CD4-positive, alpha-beta T cell (primary cell): Measurements from ENCODE around the gene TANK. TPM values are rescaled to one million over a fixed set of nuclear protein-coding genes. Genes with fewer than 3 reads are reported as not detected.

Experiments used
- ATAC-seq: fragments of 200-7000 bp; cut with Tn5 transposase; one replicate; pipeline ENCODE4 v1.10.0; 2022; ENCODE audit warnings: mild to moderate bottlenecking; ENCODE audit not compliant: poor library complexity
- CTCF ChIA-PET: fragments of 350-600 bp; sonication (Branson Sonifier 250); formaldehyde crosslinking; loops from one replicate; lab custom pipeline; 2021; ENCODE audit warnings: antibody characterized with exemption, inconsistent platforms; lab: Charles Lee
- POLR2A ChIA-PET: fragments of 350-600 bp; sonication (Branson Sonifier 250); formaldehyde crosslinking; loops from one replicate; lab custom pipeline; 2021; ENCODE audit warnings: antibody characterized with exemption, inconsistent platforms; lab: Charles Lee
- DNase-seq, 14 experiments: peaks; one replicate each; pipeline ENCODE4 v3.0.0-alpha.2; 2013 to 2020; ENCODE audit warnings: mixed read lengths in 2 of 14
- H3K27ac ChIP-seq, 2 donors: one replicate each; pipeline versions ENCODE4 v1.5.1 to v1.7.0; 2013; ENCODE audit warnings: low read length in 2 of 2, low read depth in 1 of 2, mild to moderate bottlenecking in 1 of 2
- H3K27me3 ChIP-seq, 2 experiments: 1 replicate in 1 of 2; 2 replicates in 1 of 2; pipeline versions ENCODE4 v1.6.1 to v1.7.0; 2013; ENCODE audit warnings: low read length in 2 of 2, control low read depth in 1 of 2, mild to moderate bottlenecking in 1 of 2, moderate library complexity in 1 of 2; ENCODE audit not compliant: insufficient read depth in 2 of 2, control insufficient read depth in 1 of 2
- H3K36me3 ChIP-seq: one replicate; pipeline ENCODE4 v1.6.1; 2013; ENCODE audit warnings: low read length, control low read depth; ENCODE audit not compliant: insufficient read depth
- H3K4me1 ChIP-seq: one replicate; pipeline ENCODE4 v1.6.1; 2013; ENCODE audit warnings: low read length, control low read depth; ENCODE audit not compliant: insufficient read depth
- H3K4me3 ChIP-seq: one replicate; pipeline ENCODE4 v1.5.1; 2013; ENCODE audit warnings: mild to moderate bottlenecking, low read length, moderate library complexity
- H3K9me3 ChIP-seq, 2 experiments: 1 replicate in 1 of 2; 2 replicates in 1 of 2; pipeline versions ENCODE4 v1.6.1 to v1.7.0; 2013; ENCODE audit warnings: low read length in 2 of 2, mild to moderate bottlenecking in 2 of 2, control low read depth in 1 of 2, moderate library complexity in 1 of 2; ENCODE audit not compliant: control insufficient read depth in 1 of 2, insufficient read depth in 1 of 2
- H3K27ac Mint-ChIP-seq: one replicate; pipeline ENCODE4 v1.8.0; 2020; ENCODE audit warnings: mixed read lengths
- H3K27me3 Mint-ChIP-seq: one replicate; pipeline ENCODE4 v1.8.0; 2021; ENCODE audit warnings: mixed read lengths
- H3K36me3 Mint-ChIP-seq: one replicate; pipeline ENCODE4 v1.8.0; 2021; ENCODE audit warnings: low read depth, mixed read lengths
- H3K4me1 Mint-ChIP-seq: one replicate; pipeline ENCODE4 v1.8.0; 2021; ENCODE audit warnings: low read depth, mixed read lengths
- H3K4me3 Mint-ChIP-seq: one replicate; pipeline ENCODE4 v1.8.0; 2020; ENCODE audit warnings: mild to moderate bottlenecking, mixed read lengths
- H3K9me3 Mint-ChIP-seq: one replicate; pipeline ENCODE4 v1.8.0; 2020; ENCODE audit warnings: mixed read lengths
- intact Hi-C, 2 experiments: fragments of 100-400 bp; cut with DNase I in 1 of 2; cut with micrococcal nuclease in 1 of 2; formaldehyde crosslinking; loops; one replicate each; pipeline versions ENCODE4 v1.15.1 to v1.9.0; 2023 to 2025; cut with DNase I, micrococcal nuclease
- total RNA-seq, 174 experiments: library from RNA in 2 of 174; stranded (reverse) in 2 of 174; gene quantifications; one replicate each; pipeline ENCODE4 v1.2.3 and lab custom pipeline; 2021 to 2026
- TF ChIP-seq, protein P1 (sequence below): fragments of 200-600 bp; IDR thresholded peaks from one replicate; pipeline ENCODE4 v1.8.0; 2022; ENCODE audit warnings: antibody characterized with exemption, mild to moderate bottlenecking

TANK gene
- total RNA-seq, 2 experiments from 2014 or later: 66.3 to 71.7 TPM

GRCh38 chr2:161116509-161116908 lies 43.7 kb upstream of the TANK start:
- no peak overlapping the region for H3K4me3 ChIP-seq
- H3K4me1 ChIP-seq: no peaks in the 10 kb centered on the region
- Mint-ChIP-seq H3K9me3 (no peaks in the 10 kb centered on the region), H3K4me1 (no peaks in the 10 kb centered on the region), H3K27ac (no peak overlapping the region), H3K27me3 (no peaks in the 10 kb centered on the region), H3K36me3 (no peaks in the 10 kb centered on the region), H3K4me3 (no peak overlapping the region)
- DNase-seq (no peak), ATAC-seq (no peak)
- H3K9me3 ChIP-seq: no peaks in the 10 kb centered on the region
- no peaks in the 10 kb centered on the region for H3K27me3 ChIP-seq
- no peaks in the 10 kb centered on the region for H3K36me3 ChIP-seq
- POLR2A ChIA-PET: no interaction called here
- intact Hi-C loops: no loop called here
- TF ChIP-seq, protein P1, sequence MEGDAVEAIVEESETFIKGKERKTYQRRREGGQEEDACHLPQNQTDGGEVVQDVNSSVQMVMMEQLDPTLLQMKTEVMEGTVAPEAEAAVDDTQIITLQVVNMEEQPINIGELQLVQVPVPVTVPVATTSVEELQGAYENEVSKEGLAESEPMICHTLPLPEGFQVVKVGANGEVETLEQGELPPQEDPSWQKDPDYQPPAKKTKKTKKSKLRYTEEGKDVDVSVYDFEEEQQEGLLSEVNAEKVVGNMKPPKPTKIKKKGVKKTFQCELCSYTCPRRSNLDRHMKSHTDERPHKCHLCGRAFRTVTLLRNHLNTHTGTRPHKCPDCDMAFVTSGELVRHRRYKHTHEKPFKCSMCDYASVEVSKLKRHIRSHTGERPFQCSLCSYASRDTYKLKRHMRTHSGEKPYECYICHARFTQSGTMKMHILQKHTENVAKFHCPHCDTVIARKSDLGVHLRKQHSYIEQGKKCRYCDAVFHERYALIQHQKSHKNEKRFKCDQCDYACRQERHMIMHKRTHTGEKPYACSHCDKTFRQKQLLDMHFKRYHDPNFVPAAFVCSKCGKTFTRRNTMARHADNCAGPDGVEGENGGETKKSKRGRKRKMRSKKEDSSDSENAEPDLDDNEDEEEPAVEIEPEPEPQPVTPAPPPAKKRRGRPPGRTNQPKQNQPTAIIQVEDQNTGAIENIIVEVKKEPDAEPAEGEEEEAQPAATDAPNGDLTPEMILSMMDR: no peak
- H3K27ac ChIP-seq: no peak overlapping the region
- CTCF ChIA-PET: interaction anchor here (2.2 kb wide), 1 partner anchor 9 kb away, joined by 4 read pairs; no protein-coding TSS in a partner anchor

DNA sequence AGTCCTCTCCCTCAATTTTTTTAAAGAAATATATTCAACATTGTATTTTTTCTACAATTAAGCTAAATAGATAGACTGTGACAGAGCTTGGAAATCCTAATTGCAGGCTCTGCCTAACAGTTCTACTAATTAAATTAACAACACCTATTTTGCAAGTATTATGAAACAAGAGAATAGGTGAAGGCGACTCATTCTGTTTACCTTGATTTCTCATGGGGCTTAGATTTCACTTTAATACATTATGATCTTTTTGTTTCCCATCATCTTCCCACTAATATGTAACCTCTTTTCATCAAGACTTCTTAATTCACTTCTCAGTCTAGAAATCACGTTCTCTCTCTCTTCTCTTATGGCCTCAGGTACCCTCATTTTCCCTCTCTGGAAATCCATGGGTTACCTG lies 42.7 kb upstream of the TANK start:
- ChIA-PET POLR2A (no interaction called here), CTCF (interaction anchor here (2.2 kb wide), 1 partner anchor 10 kb away, joined by 4 read pairs; no protein-coding TSS in a partner anchor)
- H3K27ac ChIP-seq: no peak overlapping the region
- Mint-ChIP-seq H3K27ac (no peak overlapping the region), H3K4me3 (no peak overlapping the region), H3K36me3 (no peaks in the 10 kb centered on the region), H3K9me3 (no peaks in the 10 kb centered on the region), H3K4me1 (no peaks in the 10 kb centered on the region), H3K27me3 (no peaks in the 10 kb centered on the region)
- ATAC-seq (no peak), DNase-seq (no peak)
- TF ChIP-seq, protein P1: no peak
- H3K9me3 ChIP-seq: no peaks in the 10 kb centered on the region
- H3K4me1 ChIP-seq: no peaks in the 10 kb centered on the region
- H3K36me3 ChIP-seq: no peaks in the 10 kb centered on the region
- no peaks in the 10 kb centered on the region for H3K27me3 ChIP-seq
- intact Hi-C loops: no loop called here
- no peak overlapping the region for H3K4me3 ChIP-seq

DNA sequence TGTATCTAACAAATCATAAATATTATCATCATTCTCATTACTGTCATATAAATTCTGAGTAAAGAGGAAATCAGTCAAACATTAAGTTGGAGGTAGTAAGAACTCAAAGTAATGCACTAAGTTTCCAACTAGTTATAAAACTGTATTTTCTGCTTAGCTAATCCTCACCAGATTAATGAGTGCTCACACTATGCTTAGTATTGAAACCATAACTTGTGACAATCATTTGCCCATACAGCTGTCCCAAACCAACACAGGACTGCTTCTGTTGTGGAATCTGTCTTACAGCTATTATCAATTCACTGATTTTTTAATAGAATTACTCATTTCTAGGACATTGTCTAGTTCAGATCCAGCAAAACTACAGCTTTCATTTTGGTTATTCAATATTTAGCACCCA lies 41.5 kb upstream of the TANK start:
- H3K27ac Mint-ChIP-seq: no peak overlapping the region
- Histone ChIP-seq H3K4me1 (no peaks in the 10 kb centered on the region), H3K9me3 (no peaks in the 10 kb centered on the region), H3K36me3 (no peaks in the 10 kb centered on the region), H3K27ac (no peak overlapping the region), H3K4me3 (no peak overlapping the region), H3K27me3 (no peaks in the 10 kb centered on the region)
- H3K9me3 Mint-ChIP-seq: no peaks in the 10 kb centered on the region
- H3K4me3 Mint-ChIP-seq: no peak overlapping the region
- TF ChIP-seq, protein P1: no peak
- DNase-seq (no peak), ATAC-seq (no peak)
- intact Hi-C loops: no loop called here
- H3K36me3 Mint-ChIP-seq: no peaks in the 10 kb centered on the region
- ChIA-PET CTCF (interaction anchor here (0.7 kb wide), 1 partner anchor 18 kb away, joined by 3 read pairs; no protein-coding TSS in a partner anchor), POLR2A (no interaction called here)
- H3K4me1 Mint-ChIP-seq: no peaks in the 10 kb centered on the region
- H3K27me3 Mint-ChIP-seq: no peaks in the 10 kb centered on the region
